GM20000 (cell line): Measurements from ENCODE around the gene CNST.

Source experiments
- DNase-seq: peaks from one replicate; pipeline ENCODE4 v3.0.0; 2012; ENCODE audit warnings: low spot score
- CTCF ChIP-seq: IDR thresholded peaks from 2 replicates; pipeline ENCODE4 v1.5.1; 2012; ENCODE audit warnings: mild to moderate bottlenecking, control low read depth; ENCODE audit errors: extremely low read depth, missing control alignments

Gene CNST

GRCh38 chr1:246577720-246578106, 11.5 kb downstream of the CNST start:
- TF ChIP-seq CTCF, result no peak
- no peak for DNase-seq

GRCh38 chr1:246579818-246580217, 13.6 kb downstream of the CNST start:
- DNase-seq, result peak; percentile 37
- TF ChIP-seq CTCF, result no peak

GRCh38 chr1:246580497-246581370, 14.5 kb downstream of the CNST start:
- DNase-seq, result no peak

GRCh38 chr1:246582301-246583055, 16.2 kb downstream of the CNST start:
- no peak for DNase-seq
- TF ChIP-seq CTCF, result no peak

More at GRCh38 chr1:246580497-246581370, 14.5 kb downstream of the CNST start:
- no peak for TF ChIP-seq CTCF

- no peak for DNase-seq
Measured at GRCh38 chr1:246583056-246583440, 16.8 kb downstream of the CNST start.

GRCh38 chr1:246583448-246584185, 17.4 kb downstream of the CNST start:
- no peak for DNase-seq

More at GRCh38 chr1:246583056-246583440, 16.8 kb downstream of the CNST start:
- TF ChIP-seq CTCF, result no peak

More at GRCh38 chr1:246583448-246584185, 17.4 kb downstream of the CNST start:
- no peak for TF ChIP-seq CTCF
